Putamen (tissue), 1 donor: Measurements from ENCODE around the gene HIGD1A.
A peak's percentile ranks its signal among the peaks of the same experiment; 100 is the strongest.

Experiments
- DNase-seq: peaks from one replicate; pipeline ENCODE4 v3.0.0-alpha.2; 2016; ENCODE audit warnings: low spot score

Gene HIGD1A

DNA sequence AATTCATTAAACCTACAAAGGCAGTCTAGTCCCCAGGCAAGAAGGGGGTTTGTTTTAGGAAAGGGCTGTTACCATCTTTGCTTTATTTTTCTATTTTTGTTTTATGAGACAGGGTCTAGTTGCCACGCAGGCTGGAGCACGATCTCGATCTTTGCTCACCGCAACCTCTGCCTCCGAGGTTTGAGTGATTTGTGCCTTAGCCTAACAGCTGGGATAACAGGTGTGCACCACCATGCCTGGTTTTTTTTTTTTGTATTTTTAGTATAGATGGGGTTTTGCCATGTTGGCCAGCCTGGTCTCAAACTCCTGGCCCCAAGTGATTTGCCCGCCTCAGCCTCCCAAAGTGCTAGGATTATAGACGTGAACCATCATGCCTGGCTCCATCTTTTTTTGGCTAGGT is 4.9 kb downstream of the HIGD1A start:
- no peak for DNase-seq

DNA sequence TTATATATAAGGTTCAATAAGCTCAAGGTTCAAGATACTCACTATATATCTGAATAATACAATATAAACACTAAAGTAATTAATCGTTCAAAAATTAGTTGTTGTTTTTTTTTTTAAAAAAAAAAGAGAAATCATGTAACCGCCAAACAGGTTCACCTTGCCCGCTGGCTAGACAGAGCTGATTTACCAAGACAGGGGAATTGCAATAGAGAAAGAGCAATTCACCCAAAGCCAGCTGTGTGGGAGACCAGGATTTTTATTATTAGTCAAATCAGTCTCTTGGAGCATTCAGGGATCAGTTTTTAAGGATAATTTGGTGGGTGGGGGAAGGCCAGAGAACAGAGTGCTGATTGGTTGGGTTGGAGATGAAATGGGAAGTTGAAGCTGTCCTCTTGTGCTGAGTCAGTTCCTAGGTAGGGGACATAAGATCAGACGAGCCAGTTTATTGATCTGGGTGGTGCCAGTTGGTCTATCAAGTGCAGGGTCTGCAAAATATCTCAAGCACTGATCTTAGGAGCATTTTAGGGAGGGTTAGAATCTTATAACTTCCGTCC is 7.9 kb downstream of the HIGD1A start:
- DNase-seq = no peak

DNA sequence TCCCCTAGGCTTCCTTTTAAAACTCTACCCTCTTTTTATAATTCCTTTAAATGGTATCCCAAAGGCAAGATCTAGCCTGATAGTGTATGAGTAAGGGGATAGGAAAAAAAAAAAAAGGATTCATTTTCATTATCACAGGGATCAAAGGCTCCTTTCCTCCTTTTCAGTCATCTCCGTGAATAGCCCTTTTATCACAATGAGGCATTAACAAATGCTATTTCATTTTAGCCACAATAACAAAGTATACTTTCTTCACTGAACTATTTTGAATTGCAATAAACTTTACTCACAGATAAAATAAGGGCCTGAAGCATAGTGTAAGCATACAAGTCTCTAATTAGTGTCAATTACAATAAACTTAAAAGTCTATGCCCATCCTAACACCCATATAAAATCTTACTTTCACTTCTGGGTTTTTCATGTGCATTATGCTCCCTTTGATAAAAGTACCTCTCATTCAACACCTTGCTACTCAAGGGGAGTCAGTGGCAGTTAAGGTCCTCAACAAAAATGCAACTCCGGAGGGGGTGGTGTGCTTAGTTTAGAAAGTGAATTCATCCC is 8.6 kb downstream of the HIGD1A start:
- DNase-seq = no peak

DNA sequence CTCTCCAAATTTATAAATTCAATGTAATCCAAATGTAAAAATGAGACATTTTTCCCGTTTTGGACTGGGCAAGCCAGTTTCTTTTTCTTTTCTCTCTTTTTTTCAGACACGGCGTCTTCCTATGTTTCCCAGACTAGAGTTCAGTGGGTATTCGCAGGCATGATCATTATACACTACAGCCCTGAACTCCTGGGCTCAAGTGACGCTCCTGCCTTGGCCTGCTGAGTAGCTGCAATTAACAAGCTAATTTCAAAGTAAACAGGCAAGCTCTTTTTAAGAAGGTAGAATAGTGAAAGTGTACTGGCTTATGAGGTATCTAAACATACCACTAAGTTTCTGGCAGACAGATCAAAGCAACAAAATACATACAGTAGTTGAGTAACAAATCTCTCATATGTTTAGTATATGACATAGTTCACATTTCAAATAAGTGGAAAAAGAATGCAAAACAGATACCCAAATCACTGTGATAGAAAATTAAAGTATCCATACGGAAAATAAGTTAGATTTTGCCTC is 13.5 kb downstream of the HIGD1A start:
- no peak for DNase-seq

DNA sequence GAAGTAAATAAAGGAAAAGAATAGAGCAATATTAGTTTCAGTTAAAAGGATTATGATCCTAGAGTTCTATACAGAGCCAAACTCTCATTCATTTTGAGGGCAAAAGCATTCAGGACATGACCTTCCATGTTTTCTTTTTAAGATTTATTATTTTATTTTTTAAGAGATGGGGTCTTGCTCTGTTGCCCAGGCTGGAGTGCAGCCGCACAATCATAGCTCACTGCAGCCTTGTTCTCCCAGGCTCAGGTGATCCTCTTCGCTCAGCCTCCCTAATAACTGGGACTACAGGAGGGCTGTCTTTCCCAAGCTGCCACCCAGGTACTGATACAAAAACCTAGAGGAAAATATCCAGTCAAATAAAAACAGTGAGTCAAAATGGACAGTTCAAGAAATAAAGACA is 17.7 kb downstream of the HIGD1A start:
- no peak for DNase-seq

DNA sequence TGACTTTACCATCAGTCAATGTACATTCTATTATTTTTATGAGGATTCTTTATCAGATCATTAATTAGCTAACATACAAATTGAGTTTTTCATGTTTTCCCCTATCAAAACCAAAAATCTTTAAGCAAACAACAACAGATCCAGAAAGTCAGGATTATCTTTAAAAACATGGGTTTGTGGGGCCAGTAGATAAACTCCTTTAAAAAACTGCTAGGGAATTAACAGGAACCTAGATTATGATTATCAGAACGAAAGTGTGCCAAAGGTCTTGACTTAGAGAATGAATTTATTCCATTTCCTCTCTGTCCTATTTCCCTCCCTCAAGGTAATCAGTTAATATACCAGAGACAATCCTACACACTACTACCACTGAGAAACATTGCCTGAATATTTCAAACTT is 18.1 kb downstream of the HIGD1A start:
- DNase-seq = no peak

DNA sequence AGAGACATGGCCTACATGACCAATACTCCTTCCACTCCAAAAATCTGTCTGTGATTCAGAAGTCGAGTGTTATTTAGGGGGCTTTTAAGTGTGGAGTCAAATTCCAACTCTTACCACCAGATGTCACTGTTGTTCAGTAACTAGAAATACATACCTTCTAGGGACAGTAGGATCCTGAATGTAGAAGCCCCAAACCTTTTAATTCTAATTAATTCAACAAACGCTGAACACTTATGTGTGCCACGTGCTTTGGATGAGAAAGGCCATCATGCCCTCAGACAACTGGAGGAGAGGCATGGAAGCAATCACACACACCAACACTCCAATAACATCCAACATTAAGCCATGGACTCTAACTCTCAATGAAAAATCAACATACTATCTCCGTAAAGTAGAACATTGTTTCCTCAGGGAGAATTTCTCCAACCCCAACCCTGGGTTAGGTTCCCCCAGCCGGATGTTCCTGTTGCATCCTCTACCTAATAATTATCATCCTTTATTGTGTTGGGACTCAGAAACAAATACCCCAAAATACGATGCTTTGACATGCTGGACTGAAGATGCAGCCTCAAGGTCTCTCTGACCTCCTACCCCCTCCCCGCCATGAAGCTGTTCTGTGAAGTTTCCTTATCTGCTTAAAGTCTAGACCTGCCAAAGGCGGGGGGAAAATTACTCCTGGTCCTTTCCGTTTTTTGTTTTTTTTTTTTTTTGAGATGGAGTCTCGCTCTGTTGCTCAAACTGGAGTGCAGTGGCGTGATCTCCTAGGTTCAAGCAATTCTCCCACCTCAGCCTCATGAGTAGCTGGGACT is 23.2 kb downstream of the HIGD1A start:
- peak; percentile 58 for DNase-seq

DNA sequence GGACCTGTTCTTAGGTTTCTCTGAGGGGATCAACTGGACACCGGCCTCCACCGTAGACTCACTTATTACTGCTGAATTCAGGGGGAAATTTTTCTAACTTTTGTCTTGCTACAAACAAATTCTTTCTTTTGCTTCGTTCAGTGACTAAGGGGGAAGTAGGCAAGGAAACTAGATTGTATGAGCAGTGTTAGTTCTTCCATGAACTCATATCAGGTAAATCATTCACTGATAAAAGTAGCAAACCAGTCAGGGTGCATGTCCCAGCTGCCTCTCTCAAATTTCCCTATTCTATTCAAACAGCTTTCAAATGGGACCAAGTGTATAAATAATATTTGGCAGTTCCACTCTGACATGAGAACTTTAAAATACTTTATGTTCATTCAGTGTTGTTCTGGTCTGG is 23.9 kb downstream of the HIGD1A start:
- DNase-seq = no peak

DNA sequence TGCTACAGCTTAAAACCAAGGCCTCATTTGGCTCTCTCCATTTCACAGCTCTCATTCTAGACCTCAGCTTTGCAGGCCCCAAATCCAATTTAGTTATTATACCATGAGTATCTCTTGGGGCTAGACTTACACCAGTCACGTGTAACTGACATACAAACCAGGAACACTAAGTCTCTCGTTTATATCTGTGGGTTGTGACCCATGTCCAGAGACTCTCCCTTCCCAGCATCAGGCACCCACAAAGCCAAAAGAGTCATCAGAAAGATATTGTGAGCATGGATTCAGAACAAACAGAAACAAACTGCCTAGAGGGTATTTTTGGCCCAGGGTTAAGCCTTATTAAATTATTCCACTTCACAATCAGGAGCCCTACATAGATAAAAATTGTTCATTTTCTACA is 25.6 kb downstream of the HIGD1A start:
- no peak for DNase-seq

DNA sequence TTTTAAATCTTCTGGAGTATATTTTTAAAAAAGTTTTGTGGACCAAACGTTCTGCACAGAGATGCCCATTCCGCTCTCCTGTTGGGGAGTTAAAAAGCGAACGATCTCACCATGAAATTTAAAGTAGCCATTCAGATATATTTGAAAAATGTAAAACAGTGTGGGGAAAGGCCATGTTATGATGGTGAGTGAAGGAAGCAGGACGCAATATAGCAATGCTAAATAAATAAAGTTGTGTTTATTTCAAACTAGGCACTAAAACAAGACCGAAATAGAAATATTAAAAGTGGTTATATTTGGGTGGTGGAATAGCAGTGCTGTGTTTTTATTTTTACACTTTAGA is 30.9 kb downstream of the HIGD1A start:
- DNase-seq = no peak

DNA sequence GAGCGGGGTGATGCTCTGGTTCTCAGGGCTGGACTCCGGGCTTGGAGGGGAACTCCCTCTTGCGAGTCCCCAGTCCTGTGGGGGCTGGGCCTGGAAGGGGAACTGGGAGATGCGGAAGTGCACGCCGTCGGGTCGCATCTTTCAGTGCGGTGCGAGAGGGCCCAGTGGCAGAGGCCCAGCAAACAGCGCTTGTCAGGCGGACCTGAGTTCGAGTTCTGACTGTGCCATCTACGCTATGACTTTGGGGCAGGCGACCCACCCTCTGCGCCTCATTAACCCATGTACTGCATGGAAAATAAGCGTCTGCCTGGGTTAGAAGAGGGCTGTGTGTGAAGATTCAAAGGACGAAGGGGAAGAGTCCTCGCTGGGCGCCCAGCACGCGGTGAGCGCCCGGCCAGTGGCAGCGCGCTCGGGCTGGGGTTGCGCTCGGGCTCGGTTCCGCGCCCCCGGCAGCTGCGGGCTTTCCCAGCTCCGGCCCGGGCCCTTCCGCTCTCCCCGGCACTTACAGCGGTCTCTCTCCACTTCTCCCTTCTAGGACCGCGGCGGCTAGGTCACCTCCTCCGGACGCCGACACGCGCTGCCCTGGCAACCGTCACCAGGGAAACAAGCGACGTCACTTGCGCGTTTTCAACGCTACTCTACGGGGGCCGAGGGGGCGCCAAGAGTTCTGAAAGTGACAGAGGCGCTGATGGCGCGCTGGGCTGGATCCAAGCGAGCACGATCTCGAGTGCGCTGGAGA is 31.5 kb downstream of the HIGD1A start, which contains the start of gene CCDC13:
Gene CCDC13 (minus strand): TSS at position 584 of the 739 bp plus-strand sequence. CDS start 14,908 bp downstream, outside the sequence.
- DNase-seq = peak; percentile 94

DNA sequence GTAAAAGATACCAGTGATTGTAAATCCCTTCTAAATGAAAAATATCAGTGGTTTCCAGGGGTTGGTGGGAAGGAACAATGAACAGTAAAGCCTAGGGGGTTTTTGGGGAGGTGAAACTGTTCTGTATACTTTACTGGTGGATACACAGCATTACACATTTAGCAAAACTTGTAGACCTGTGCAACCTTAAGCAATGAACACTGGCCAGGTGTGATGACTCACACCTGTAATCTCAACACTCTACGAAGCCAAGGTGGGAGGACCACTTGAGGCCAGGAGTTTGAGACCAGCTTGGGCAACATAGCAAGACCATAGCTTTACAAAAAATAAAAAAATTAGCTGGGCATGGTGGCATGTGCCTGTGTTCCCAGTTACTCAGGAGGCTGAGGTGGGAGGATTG is 33.0 kb downstream of the HIGD1A start:
- no peak for DNase-seq

DNA sequence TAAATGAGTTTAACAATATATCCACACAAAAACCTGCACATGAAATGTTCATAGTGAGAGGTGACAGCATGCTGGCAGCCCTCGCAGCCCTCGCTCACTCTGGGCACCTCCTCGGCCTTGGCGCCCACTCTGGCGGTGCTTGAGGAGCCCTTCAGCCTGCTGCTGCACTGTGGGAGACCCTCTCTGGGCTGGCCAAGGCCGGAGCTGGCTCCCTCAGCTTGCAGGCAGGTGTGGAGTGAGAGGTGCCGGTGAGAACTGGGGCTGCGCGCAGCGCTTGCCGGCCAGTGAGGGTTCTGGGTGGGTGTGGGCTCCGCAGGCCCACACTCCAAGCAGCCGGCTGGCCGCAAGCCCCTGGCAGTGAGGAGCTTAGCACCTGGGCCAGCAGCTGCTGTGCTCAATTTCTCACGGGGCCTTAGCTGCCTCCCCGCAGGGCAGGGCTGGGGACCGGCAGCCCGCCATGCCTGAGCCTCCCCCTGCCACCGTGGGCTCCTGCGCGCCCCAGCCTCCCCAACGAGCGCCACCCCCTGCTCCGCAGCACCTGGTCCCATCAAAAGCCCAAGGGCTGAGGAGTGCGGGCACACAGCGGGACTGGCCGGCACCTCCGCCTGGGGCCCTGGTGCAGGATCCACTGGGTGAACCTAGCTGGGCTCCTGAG is 34.7 kb downstream of the HIGD1A start:
- no peak for DNase-seq

DNA sequence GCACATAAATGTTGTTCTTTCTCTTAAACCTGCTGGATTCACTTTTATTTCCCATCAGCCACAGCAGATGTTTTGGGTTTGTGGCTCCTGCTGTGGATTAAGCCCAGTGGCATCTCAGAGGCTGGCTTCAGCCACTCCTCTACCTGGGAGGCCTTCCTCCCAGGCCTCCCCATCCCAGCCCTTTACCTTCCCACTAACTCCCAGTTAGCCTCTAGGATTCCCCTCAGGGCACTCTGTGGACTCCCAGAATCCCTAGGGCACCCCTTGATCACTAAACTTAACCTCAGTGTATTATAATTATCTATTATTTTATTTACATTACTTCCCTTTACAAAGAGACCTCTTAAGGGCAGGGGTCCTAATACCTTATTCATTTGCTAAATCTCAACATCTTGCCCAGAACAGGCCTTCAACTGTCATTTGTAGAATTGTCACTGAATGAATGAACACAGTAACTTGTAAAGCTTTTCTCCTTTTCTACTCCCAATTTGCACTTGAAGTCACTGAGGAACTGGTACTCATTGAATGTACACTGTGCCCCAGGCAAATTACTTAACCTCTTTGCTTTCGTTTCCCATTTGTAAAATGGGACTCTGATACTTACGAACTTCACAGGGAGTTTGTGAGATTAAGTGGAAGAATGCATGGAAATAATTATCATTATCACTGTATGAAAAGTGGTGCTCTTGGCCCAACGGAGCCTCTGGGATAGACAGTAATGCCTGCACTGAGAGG is 39.6 kb downstream of the HIGD1A start:
- DNase-seq = no peak

DNA sequence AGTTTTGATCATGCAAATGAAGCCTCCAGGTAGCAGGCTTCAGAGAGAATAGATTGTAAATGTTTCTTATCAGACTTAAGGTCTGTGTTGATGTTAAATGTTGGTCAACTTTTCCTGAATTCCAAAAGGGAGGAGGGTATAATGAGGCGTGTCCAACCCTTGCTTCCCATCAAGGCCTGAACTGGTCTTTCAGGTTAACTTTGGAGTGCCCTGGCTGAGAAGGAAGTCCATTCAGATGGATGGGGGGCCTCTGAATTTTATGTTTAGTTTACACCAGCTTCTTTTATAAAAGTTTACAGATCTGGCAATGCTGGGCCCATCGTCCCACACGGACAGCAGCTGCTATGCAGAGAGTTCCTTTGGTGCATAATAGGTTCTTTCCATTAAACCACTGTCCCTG is 40.2 kb downstream of the HIGD1A start:
- DNase-seq = no peak

DNA sequence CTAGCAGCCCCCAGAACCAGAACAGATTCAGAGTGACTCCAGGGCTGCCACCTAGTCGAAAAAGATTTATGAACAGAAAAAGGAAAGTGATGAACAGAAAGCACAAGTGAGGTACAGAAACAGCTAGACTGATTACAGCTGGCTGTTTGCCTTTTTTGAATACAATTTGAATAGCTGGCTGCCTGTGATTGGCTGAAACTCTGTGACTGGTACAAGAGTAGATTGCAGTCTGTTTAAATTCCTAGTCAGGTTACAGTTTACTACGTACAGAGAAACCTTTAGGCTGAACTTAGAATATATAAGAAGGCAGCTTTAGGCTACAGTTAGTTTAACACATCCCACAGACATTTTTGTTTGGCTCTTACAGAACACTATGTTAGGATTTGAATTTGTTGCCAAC is 41.3 kb downstream of the HIGD1A start:
- no peak for DNase-seq

DNA sequence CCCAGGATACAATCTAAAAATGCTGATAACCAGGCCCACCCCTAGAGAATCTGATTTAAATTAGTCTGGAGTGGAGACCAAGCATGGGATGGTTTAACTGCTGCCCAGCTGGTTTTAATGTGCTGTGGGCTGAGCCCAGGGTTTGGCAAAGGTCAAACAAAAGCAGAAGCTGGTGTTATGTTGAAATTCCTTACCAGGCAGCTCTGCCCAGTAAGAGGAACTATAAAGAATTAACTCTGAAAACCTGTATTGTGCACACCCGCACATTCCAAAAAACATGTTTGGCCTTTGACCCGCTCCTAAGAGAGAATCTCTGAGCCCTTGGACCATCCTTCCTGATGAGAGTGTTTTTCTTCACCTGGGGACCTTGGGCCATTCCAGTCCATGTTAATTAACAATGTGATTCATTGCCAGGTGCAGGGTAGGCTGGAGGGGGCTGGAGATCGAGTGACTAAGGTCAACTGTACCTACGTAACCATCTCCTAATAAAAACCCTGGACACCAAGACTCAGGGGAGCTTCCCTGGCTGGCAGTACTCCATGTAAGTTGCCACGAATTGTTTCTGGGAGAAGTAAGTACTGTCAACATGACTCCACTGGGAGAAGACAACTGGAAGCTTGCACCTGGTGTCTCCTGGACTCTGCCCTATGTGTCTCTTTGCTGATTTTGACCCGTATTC is 42.1 kb downstream of the HIGD1A start:
- no peak for DNase-seq

DNA sequence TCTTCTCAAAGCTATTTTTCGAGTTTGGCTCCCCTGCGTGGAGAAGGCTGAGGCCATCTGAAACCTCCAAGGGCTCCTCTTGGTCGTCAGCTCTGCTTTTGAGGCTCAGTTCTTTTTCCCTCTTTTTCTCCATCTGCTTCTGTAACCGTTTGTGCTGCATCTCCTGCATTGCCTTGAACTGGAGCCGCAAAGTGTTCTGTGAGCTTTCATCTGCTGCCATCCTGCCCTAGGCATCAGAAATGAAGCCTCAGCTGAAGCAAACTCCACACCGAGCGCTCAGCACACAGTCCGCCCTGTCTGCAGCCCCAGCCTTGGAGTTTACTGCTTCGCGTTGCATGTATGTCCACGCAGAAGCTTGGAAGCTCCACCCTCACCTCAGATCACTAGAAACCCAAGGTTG is 46.2 kb downstream of the HIGD1A start:
- DNase-seq = no peak

DNA sequence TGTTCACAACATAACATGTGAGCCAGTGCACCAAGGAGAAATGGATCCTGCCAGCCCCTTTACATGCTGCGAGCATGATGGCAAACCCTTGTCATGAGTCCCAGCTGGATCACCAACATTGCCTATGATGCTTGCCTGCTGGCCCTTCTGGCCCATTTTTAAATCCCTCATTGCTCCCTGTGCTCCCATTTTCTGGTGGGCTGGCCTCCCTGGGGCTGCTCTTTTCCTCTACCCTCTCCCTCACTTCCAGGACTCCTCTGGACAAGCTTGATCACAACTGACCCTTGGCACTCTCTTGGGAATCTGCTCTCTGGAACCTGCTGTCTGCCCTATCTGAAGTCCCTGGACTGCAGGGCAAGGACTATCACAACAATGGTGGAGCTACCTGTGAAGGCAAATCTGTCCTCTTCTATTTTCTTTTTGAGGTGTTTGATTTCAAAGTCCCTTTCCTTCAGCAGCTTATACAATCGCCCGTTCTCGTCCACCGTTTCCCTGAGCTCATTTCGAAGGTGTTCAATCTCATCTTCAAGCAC is 47.5 kb downstream of the HIGD1A start:
- DNase-seq = no peak

DNA sequence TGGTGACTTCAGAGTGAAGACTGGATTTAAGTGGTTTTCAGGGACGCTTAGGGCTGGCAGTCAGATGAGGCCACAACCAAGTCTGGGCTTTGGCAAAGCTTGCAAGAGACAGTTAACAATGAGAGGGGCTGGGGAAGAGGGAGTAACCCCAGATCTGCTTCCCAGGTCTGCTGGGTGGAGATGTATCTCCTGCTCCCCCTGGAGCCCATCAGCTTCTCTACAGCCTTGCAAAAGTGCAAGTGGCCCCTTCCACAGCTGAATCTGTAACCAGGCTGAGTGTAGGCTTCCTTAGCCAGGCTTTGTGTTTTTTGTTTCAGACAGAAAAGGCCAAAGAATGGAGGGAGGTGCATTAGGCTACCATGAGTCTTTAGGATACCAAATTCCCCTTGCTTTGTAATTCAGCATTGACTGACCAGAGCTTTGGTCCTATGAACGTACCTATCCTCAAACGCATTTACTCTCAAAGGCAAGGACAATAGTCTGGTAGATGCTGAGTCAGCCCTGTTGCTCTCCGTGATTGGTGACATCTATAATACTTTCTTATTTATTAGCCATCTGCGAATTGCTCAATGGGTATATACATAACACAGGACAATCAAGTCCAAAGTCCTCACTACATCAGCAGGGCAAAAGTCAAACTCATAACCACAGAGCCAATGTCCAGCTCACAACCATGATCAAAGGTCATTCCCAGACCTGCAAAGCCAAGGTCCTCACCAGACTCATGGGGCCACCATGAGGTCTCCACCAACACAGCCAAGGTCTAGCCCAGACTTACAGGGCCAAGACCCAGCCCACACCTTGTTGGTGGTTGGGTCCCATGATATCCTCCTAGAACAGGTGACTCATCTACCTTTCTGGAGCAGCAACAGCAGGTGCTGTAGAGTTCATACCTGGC is 48.4 kb downstream of the HIGD1A start:
- DNase-seq = no peak
